Raji (cell line): ENCODE results near the gene PLEKHD1.

Experiments used
- POLR2A ChIP-seq: IDR thresholded peaks from 2 replicates; pipeline ENCODE4 v1.6.1; 2011; ENCODE audit warnings: low read depth, low read length, control low read depth; ENCODE audit not compliant: insufficient read depth

PLEKHD1 gene

GRCh38 chr14:69529563-69529962, 45.0 kb downstream of the PLEKHD1 start:
- no peak for TF ChIP-seq POLR2A

DNA sequence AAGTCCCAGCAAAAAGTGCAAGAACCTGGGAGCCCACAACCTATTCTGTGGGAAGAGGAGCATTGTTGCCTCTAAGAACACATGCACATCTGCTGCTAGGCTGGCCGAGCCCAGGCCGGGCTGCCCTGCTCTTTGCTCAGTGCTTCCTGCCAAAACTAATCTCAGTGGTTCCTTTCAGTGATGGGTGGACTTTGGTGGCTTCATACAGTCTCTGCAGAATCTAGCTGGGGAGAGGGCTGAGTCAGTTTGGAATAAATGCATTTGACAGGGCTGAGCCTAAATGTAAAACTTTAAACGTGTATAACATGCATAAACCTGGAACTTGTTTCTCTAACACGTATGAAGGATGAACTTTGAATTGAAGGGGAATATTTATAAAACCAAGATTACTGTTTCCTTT, 45.6 kb downstream of the PLEKHD1 start:
- no peak for TF ChIP-seq POLR2A

- TF ChIP-seq POLR2A = no peak
These were observed 46.6 kb downstream of the PLEKHD1 start for GRCh38 chr14:69531135-69531534.

- TF ChIP-seq POLR2A = no peak
These were observed 48.2 kb downstream of the PLEKHD1 start for GRCh38 chr14:69532561-69533340.

- no peak for TF ChIP-seq POLR2A
These were observed 50.8 kb downstream of the PLEKHD1 start for GRCh38 chr14:69535230-69535848.

DNA sequence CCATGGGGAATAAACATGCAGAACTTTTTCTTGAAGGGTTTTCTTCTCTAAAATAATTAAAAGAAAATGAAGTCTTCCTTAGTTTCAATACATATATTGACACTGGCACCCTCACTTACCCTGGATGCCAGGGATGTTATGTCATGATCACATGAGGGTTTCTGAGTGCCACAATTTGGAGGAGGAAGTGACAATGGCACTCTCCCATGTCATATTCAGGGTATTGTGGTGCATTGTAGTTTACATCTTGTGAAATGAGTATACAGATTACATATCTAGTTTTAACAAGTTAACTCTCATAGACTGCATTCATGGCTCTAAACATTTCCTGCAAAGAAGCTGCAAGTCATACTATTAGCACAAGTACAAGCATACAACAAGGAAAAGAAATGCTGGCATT, 52.4 kb downstream of the PLEKHD1 start:
- TF ChIP-seq POLR2A = no peak

DNA sequence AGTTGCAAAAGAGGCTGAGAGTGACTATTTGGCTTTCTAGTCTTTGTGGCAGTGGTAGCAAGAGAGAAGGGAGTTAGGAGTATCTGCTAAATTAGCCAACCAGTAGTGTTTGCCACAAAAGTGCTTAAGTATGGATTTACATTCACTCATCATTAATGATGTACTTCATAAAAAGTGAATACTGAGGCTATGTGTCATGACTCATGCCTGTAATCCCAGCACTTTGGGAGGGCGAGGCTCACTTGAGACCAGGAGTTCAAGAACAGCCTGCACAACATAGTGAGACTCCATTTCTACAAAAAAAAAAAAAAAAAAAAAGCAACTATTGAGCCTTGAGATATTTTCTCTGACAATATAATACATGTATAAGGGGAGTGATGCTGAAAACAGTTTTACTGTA, 53.4 kb downstream of the PLEKHD1 start:
- no peak for TF ChIP-seq POLR2A

DNA sequence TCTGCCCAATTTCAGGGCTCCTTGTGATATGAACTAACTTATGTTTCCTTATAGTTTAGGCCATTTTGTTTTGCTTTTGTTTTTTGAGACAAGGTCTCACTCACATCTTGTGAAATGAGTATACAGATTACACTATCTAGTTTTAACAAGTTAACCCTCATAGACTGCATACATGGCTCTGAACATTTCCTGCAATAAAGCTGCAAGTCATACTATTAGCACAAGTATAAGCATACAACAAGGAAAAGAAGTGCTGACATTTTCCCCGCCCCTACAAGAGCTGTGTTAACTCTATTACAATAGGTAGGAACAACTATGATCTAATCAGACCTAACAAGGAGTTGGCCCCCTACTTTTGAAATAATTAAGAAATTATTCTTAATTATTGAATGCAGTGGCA, 54.2 kb downstream of the PLEKHD1 start:
- TF ChIP-seq POLR2A = no peak

DNA sequence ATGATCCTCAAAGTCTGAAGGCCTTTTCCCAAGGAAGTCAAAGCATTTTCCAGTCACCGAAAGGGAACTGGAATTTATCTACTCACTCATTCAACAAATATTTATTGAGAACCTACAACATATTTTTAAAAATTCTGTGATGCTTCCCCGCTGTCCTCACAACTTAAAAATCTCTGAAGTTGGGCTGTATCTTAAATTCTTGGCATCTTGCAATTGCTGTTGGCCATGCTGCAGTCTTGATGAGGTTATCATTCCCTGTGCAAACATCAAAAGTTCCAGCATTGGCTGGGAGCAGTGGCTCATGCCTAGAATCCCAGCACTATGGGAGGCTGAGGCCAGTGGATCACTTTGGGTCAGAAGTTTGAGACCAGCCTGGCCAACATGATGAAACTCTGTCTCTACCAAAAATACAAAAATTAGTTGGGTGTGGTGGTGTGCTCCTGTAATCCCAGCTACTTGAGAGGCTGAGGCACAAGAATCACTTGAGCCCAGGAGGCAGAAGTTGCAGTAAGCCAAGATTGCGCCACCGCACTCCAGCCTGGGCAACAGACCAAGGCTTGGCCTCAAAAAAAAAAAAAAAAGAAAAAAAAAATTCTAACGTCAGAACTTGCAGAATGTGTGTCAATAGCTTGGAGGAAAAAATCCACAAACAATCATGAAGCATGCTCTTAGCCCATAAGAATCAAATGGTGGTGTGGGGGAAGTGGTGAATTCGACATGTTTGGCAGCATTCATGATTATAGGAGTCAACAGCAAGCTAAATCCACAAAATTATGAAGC, 55.3 kb downstream of the PLEKHD1 start:
- TF ChIP-seq POLR2A = no peak

- no peak for TF ChIP-seq POLR2A
These were observed 56.3 kb downstream of the PLEKHD1 start for GRCh38 chr14:69540654-69541335.

GRCh38 chr14:69542311-69542710, 57.8 kb downstream of the PLEKHD1 start:
- no peak for TF ChIP-seq POLR2A

DNA sequence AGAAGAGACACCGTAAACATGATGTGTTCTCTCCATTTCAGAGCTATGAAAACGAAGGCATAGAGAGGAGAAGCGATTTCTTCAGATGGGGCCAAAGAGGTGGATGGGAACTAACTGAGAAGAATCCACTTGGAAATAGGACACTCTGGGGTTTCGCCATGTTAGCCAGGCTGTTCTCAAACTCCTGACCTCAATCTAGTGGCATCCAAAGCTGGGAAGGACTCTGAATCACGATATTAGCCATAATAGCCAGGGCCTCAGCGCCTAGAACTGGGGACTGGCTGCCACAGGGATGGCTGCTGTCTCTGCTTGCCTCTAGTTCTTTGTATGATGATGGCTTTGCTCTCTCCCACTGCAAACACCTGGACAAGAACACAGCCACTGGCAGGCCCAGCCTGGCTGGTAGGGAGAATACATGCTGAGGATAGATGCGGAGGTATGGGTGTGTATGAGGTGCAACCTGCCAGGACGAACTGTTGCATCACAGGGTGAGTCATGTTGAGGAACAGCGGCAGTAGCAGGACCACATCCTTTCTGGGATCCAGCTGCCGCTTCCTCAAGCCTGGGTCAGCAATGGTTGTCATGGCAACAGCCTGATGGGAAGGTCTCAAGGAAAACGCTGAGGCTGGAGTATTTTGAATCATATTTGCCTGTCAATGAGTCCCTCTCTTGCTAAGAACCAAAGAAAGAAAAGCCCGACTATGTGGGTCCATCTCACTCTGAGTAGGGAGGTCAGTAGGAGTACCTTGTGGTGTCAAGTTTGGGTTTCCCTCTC, 59.0 kb downstream of the PLEKHD1 start:
- no peak for TF ChIP-seq POLR2A

DNA sequence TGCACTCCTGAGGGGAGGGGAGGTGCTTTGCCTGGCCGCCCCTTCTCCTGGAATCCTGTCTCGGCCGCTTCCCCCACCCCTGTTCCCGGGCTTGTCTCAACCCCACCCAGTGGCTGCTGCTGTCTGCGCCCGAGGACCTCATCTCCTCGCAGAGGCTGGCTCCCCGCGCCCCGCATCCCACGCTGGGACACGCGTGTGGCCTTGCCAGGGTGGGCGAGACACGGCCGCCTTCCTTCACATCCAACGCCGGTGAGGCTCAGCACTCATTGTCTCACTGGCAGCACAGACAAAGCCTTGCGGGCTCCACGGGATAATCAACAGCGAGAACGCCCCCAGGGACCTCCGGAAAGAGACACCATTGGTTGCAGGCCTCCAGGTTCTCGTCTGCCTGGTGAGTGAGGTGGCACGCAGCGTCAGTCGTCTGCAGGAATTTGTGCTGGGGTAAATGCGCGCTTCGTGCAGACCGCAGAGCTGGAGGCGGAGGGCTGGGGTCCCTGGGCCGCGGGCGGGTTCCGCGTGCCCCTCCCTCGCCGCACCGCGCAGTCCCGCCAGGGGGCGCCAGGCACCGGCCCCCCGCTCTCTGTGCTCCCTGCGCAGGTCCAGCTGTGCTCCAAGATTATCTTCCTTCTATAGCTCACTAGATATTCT, 63.3 kb downstream of the PLEKHD1 start:
- TF ChIP-seq POLR2A = no peak

GRCh38 chr14:69548566-69548965, 64.0 kb downstream of the PLEKHD1 start:
- no peak for TF ChIP-seq POLR2A
